ENCODE data around the gene LHB.

The LHB gene

GRCh38 chr19:49014123-49014869 lies 2.6 kb downstream of the LHB start:
- DNase-seq (ENCODE audit: low read depth in 3 of 3): no peak

- DNase-seq (ENCODE audit: low read depth in 3 of 3): no peak
Observed at GRCh38 chr19:49011194-49011593, 5.7 kb downstream of the LHB start.

- no peak for DNase-seq (ENCODE audit: low read depth in 3 of 3)
Observed at GRCh38 chr19:49010453-49010852, 6.4 kb downstream of the LHB start.

GRCh38 chr19:49009828-49010227 lies 7.1 kb downstream of the LHB start:
- no peak for DNase-seq (ENCODE audit: low read depth in 3 of 3)

- no peak for DNase-seq (ENCODE audit: low read depth in 3 of 3)
Observed at GRCh38 chr19:49006905-49007304, 10.0 kb downstream of the LHB start.

- DNase-seq (ENCODE audit: low read depth in 3 of 3): no peak
Observed at GRCh38 chr19:49004964-49005614, 11.8 kb downstream of the LHB start.

- DNase-seq (ENCODE audit: low read depth in 3 of 3): no peak
Observed at GRCh38 chr19:49004133-49004532, 12.8 kb downstream of the LHB start.

GRCh38 chr19:48999481-49000325 lies 17.2 kb downstream of the LHB start:
- DNase-seq (ENCODE audit: low read depth in 3 of 3): peak in 2 of 3 experiments; percentile 37 to 48

- DNase-seq (ENCODE audit: low read depth in 3 of 3): no peak
Observed at GRCh38 chr19:48997972-48998371, 18.9 kb downstream of the LHB start.

GRCh38 chr19:48994035-48994386 lies 22.9 kb downstream of the LHB start:
- DNase-seq (ENCODE audit: low read depth in 3 of 3): no peak

- peak; percentile 99 for DNase-seq (ENCODE audit: low read depth in 3 of 3)
Observed at GRCh38 chr19:48993175-48994034, 23.5 kb downstream of the LHB start, which contains the start of the genes GYS1 and RUVBL2. Gene GYS1, minus strand, starts transcription at chr19:48993309. Its CDS starts 197 bp downstream, at chr19:48993112. Gene RUVBL2, plus strand, starts transcription at chr19:48993887. Its CDS starts 25 bp downstream, at chr19:48993912.

- peak in 1 of 3 experiments; percentile 16 for DNase-seq (ENCODE audit: low read depth in 3 of 3)
Observed at GRCh38 chr19:48992581-48993174, 24.2 kb downstream of the LHB start.

GRCh38 chr19:48991873-48992580 lies 24.9 kb downstream of the LHB start:
- DNase-seq (ENCODE audit: low read depth in 3 of 3): no peak

GRCh38 chr19:48991011-48991609 lies 25.8 kb downstream of the LHB start:
- no peak for DNase-seq (ENCODE audit: low read depth in 3 of 3)

- DNase-seq (ENCODE audit: low read depth in 3 of 3): no peak
Observed at GRCh38 chr19:48990400-48990799, 26.5 kb downstream of the LHB start.

GRCh38 chr19:48989701-48990291 lies 27.1 kb downstream of the LHB start:
- no peak for DNase-seq (ENCODE audit: low read depth in 3 of 3)

- no peak for DNase-seq (ENCODE audit: low read depth in 3 of 3)
Observed at GRCh38 chr19:48988860-48989259, 28.0 kb downstream of the LHB start.

GRCh38 chr19:48988286-48988685 lies 28.6 kb downstream of the LHB start:
- DNase-seq (ENCODE audit: low read depth in 3 of 3): no peak

GRCh38 chr19:48987323-48987722 lies 29.6 kb downstream of the LHB start:
- no peak for DNase-seq (ENCODE audit: low read depth in 3 of 3)

GRCh38 chr19:48986211-48986610 lies 30.7 kb downstream of the LHB start:
- DNase-seq (ENCODE audit: low read depth in 3 of 3): no peak
